Suppressor macrophage treated with lipopolysaccharide for 1 hour (primary cell): ENCODE measurements around the gene PHOSPHO2.

Source experiments
- DNase-seq, 3 donors: peaks; one replicate each; pipeline ENCODE4 v3.0.0-alpha.2; 2020 to 2022

The PHOSPHO2 gene

DNA sequence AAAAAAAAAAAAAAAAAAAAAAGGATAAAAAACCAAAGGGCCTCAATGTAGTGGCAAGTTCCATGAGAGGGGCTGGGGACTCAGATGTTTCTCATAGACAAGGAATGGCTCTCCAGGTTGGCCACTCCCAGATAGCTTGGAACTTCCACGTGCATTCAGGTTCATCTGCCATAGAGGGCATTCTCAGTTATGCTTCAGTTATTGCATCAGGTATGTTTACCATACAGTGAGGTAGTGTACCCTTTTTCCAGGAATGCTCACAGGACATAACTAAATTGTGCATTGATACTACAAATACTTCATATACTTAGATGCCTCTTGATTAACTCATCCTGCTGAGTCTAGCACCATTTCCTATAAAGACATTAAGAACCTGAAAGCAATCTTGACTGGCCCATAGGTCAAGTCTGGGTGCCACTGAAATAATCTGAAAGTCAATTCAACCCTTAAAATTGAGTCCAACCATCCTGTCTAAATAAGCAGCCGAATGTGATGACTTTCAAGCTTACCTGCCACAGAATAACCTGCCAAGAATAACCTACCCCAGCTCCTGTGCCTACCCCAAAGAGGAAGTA is 24.7 kb downstream of the PHOSPHO2 start:
- DNase-seq: no peak

DNA sequence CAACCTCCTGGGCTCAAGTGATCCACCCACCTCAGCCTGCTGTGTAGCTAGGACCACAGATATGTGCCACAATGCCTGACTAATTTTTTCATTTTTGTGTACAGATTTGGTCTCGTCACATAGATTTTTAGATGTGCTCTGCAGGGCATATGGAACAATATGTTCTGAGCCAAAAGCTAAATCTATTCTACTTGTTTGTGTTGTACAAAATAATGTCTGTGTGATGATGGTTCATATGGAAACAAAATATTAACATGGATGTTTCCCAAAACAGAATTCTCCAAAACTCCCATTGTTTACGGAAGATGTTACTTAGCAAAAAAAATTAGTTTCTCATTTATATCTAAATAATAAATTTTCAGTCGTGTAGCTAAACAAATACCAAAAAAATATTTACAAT is 26.7 kb downstream of the PHOSPHO2 start:
- DNase-seq: no peak

DNA sequence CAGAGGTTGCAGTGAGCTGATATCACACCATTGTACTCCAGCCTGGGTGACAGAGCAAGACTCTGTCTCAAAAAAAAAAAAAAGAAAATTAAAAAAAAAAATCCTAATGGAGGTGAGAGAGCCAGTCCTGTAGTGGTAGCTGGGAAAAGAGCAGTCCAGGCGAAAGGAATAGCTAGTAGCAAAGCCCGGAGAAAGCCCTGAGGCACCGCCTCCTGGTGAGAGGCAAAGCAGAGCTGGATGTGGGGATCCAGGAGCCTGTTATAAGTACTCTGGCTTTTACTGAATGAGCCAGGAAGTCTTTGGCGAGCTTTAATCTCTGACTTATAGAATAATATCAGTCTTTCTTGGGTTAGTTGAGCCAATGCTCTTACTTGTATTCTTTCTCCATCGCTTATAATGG is 32.8 kb downstream of the PHOSPHO2 start:
- DNase-seq: no peak

DNA sequence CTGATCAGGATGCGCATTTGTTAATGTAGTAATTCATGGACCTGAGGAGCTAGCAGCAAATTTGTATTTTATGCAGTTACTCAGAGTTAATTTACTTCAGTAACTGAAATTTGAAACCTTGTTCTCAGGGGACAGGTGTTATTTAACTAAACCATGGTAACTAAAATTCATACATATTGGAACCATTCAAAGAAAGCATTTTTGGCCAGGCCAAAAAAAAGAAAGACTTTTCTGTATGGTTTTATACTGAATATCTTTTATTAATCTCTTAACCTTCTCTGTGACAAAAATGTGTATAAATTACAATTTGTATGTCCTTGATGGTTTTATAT is 35.0 kb downstream of the PHOSPHO2 start:
- DNase-seq: no peak

DNA sequence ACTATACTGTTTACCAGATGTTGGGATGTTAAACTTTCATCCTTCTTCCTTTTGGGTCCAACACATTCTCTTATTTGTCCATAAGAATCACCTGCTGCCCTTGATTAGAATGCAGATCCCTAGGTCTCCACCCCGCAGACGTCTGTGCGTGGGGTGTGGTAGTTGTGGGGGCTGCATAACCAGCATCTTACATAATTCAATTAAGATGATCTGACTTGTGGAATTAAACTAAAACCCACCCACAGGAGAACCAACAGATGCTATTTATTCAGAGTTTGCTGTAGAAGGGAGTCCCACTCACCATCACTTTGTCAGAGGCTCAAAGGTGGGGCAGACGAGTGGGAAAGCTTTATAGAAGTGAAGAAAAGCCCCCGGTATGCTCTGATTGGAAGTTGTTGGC is 37.8 kb downstream of the PHOSPHO2 start:
- no peak for DNase-seq

DNA sequence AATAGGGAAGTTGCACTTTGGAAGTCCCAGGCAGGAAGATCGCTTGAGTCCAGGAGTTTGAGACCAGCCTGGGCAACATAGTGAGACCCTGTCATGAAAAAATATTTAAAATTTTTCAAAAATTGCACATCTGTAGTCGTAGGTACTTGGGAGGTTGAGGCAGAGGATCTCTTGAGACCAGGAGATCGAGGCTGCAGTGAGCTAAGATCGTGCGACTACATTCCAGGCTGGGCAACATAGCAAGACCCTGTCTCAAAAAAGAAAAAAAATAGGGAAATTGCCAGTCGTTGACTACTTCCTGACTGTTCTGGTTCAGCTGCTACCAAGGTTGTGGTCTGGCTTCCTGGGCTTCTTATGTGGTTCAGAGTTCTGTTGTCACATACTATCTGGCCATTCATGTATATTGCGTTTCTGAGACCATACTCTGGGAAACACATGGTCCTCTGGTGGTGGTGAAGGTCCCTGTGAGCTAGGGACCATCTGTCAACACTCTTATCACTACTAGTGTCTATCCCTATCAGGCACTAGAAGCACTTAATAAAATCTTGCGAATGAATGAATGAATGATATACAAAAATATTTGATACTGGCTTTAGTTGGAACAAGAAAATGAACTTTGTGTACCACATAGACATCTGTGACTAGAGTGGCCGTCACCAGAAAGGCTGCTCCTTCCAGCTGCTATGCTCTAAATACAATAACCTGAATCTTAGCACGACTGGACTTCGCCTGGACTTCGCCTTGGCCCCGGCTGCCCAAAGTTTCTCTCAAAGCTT is 38.5 kb downstream of the PHOSPHO2 start:
- DNase-seq: no peak

DNA sequence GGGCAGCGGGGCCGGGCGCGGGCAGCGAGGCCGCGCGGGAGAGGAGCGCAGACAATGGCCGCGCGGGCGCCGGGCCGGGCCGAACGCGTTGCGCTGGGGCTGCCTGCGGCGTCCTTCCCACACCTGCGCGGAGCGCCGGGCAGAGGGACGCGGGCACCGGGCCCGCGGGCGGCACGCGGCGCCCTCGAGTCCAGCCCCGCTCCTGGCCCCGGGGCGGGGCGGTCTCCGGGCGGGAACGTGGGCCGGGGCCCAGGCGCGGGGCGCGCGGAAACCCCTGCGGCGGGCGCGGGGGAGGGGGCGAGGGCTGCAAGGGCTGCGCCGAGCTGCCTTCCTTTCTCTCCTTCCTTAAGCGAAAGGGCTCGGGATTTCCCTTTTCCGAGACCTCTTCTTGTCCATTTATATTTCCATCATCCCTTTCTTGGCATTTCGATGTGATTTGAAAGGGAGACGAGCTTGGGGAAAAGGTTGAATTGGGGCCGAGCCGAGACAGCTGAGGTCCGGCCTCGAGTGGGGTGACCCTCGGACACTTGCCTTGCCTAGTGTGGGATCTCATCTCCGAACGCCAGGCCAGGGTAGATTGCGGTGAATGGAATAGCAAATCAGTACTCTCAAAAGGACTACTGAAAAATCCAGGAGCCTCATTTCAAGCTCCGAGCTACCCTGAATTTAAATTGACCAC is 40.0 kb downstream of the PHOSPHO2 start:
- peak; percentile 19 to 57 (median 27) for DNase-seq

DNA sequence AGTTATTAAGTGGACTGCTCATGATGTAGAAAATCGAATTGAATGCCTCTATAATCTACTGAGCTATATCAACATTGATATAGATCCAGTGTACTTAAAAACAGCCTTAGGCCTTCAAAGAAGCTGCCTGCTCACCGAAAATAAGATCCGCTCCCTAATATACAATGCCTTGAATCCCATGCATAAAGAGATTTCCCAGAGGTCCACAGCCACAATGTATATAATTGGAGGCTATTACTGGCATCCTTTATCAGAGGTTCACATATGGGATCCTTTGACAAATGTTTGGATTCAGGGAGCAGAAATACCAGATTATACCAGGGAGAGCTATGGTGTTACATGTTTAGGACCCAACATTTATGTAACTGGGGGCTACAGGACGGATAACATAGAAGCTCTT is 41.4 kb downstream of the PHOSPHO2 start:
- no peak for DNase-seq

DNA sequence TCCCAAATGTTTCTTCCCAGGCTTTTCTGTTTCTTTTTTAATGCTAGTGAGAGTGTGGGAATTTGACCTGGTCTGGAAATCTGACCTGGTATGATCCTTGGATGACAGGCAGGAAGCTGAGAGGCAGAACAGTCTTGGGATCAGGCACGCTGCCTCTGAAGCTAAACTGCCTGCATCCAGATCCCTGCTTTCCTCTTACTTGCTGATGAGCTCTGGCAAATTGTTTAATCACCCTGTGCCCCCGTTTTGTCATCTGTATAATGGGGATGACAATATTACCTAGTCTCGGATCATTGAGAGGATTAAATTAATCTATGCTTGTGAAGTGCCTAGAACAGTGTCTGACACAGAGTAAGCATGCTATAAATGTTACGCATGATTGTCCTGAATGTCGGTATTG is 42.6 kb downstream of the PHOSPHO2 start:
- DNase-seq: no peak

DNA sequence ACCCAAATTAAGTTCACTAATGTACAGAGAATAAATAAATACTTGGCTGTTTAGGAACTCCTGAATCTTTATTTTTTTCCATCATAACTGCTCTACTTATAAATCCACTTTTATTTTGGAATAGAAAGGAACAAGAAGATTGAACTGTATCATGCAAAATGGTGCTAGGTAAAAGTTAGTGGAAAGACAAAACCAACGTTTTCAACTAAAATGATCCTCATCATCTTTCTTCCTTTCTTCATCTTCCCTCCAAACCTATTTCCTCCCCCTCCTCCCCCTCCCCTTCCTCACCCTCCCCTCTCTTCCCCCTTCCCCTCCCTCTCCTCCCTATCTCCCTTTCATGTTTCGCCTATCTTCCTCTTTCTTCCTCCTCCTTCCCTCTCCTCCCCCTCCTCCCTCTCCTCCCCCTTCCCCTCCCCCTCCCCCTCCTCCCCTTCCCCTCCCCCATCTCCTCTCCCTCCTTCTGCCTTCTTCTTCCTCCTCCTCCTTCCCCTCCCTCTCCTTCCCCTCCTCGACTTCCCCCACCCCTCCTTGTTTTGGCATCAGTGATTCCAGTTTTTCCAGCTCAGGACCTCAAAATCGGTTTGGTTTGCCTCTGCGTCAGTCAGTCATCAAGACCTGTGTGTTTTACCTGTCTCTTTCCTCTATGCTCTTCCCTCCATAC is 44.4 kb downstream of the PHOSPHO2 start:
- DNase-seq: no peak

DNA sequence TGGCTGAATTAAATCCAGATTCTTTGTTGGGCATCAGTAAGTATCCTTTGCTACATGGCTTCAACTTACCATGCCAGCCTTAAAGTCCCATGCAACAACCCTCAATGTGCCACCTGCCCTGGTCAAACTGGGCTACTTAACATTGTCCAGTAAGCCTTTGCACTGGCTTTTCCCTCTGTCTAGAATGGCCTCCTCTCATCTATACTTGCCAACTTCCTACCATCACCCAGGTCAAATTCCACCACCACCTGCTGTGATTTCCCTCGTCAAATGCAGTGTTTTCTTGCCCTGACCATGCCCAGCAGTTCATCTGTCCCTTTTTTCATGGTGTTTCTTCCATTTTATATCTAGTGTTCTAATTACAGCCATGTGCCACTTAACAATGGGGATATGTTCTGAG is 45.1 kb downstream of the PHOSPHO2 start:
- no peak for DNase-seq

DNA sequence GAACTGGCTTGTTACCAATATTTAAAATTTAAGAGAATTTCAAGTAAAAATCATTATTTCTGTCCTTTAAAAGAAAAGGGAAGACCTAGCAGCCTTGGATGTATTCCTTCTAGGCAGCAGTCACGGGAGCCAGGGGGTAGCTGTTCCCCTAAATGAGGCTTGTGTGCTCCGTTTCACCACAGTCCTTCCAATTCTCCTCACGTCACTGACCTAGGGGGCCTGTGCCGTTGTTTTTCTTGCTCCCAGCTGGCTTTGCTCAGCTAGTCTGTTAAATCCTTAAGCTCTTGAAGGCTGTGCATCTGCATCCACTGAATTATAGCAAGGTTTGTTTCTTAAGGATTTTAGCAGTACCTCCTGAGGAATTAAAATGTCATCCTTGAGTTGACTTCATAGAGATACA is 49.3 kb downstream of the PHOSPHO2 start:
- DNase-seq: no peak

DNA sequence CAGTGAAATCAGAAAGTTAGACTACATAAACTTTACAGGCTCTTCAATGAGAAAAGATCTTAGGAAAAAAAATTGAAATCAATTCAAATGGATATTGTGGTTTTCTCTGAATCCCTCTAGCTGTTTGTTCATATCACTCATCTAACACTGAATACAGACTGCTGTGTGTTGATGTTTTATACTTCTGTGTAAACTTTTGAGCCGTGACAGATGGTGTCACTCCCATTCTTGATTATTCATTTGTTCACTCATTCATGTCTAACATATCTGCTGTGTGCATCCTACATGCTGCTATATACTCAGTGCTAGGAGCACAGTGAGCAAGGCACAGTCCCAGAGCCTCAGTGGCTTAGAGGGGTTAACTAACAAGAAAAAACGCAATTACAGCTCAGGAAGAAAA is 52.0 kb downstream of the PHOSPHO2 start:
- no peak for DNase-seq

DNA sequence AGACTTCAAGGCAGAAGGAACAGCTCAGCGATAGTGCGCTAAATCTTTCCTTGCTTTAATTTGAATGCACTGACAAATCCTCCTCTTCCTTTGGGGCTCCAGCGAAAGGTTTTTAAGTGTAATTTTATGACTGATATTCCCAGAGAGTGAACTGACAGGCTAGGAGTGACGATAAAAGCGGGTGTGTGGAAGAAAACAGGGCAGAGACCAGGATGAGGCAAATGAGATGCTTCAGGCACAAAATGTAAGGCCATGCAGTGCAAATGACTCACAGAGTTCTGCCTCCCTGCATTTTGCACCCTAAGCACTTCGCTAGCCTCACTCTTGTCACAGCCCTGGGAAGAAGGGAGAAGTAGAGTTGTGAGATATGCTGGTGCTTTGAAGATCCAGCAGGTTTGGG is 54.0 kb downstream of the PHOSPHO2 start:
- DNase-seq: no peak
